Trophoblast cell (in vitro differentiated cells and primary cell): ENCODE data around the gene DAGLB.
"Not testable (repeated sequence)": the region's sequence is repeated elsewhere in the genome, so short reads cannot be mapped to it uniquely, and the experiment has no call there.

Experiments
- DNase-seq, 2 donors: peaks; one replicate each; pipeline ENCODE4 v3.0.0-alpha.2; 2016
- H2AFZ ChIP-seq: 2 replicates; pipeline ENCODE4 v1.6.1; 2013; ENCODE audit warnings: low read length, moderate library complexity, mild to moderate bottlenecking; ENCODE audit not compliant: insufficient read depth, poor library complexity
- H2AK5ac ChIP-seq: 2 replicates; pipeline ENCODE4 v1.6.1; 2013; ENCODE audit warnings: mild to moderate bottlenecking, low read length
- H2BK120ac ChIP-seq: 2 replicates; pipeline ENCODE4 v1.6.1; 2013; ENCODE audit warnings: low read length, mild to moderate bottlenecking, moderate library complexity; ENCODE audit not compliant: insufficient read depth, poor library complexity
- H2BK12ac ChIP-seq: 2 replicates; pipeline ENCODE4 v1.6.1; 2013; ENCODE audit warnings: mild to moderate bottlenecking, low read length, moderate library complexity
- H2BK5ac ChIP-seq: 2 replicates; pipeline ENCODE4 v1.6.1; 2013; ENCODE audit warnings: low read length, low read depth, moderate library complexity, mild to moderate bottlenecking; ENCODE audit not compliant: poor library complexity
- H3K14ac ChIP-seq: 2 replicates; pipeline ENCODE4 v1.6.1; 2013; ENCODE audit warnings: mild to moderate bottlenecking, low read length
- H3K18ac ChIP-seq: 2 replicates; pipeline ENCODE4 v1.6.1; 2013; ENCODE audit warnings: mild to moderate bottlenecking, low read length
- H3K23ac ChIP-seq: 2 replicates; pipeline ENCODE4 v1.6.1; 2013; ENCODE audit warnings: low read length
- H3K27ac ChIP-seq: 2 replicates; pipeline ENCODE4 v1.5.1; 2013; ENCODE audit warnings: low read depth, mild to moderate bottlenecking, inconsistent platforms, low read length, moderate library complexity
- H3K27me3 ChIP-seq: 2 replicates; pipeline ENCODE4 v1.6.1; 2013; ENCODE audit warnings: inconsistent platforms, mild to moderate bottlenecking, low read length, moderate library complexity; ENCODE audit not compliant: insufficient read depth
- H3K36me3 ChIP-seq, 2 experiments: 1 replicate in 1 of 2; 2 replicates in 1 of 2; pipeline ENCODE4 v1.6.1; 2013; ENCODE audit warnings: low read length in 2 of 2, mild to moderate bottlenecking in 2 of 2, moderate library complexity in 1 of 2; ENCODE audit not compliant: insufficient read depth in 2 of 2, control insufficient read depth in 1 of 2
- H3K4ac ChIP-seq: 2 replicates; pipeline ENCODE4 v1.6.1; 2013; ENCODE audit warnings: low read depth, mild to moderate bottlenecking, low read length, moderate library complexity
- H3K4me1 ChIP-seq, 2 experiments: 1 replicate in 1 of 2; 2 replicates in 1 of 2; pipeline ENCODE4 v1.6.1; 2013; ENCODE audit warnings: low read length in 2 of 2, mild to moderate bottlenecking in 2 of 2, moderate library complexity in 1 of 2; ENCODE audit not compliant: insufficient read depth in 2 of 2, control insufficient read depth in 1 of 2
- H3K4me2 ChIP-seq: 2 replicates; pipeline ENCODE4 v1.6.1; 2013; ENCODE audit warnings: inconsistent platforms, mild to moderate bottlenecking, low read length, moderate library complexity
- H3K4me3 ChIP-seq: 2 replicates; pipeline ENCODE4 v1.5.1; 2013; ENCODE audit warnings: mild to moderate bottlenecking, low read depth, low read length, inconsistent platforms
- H3K79me1 ChIP-seq: one replicate; pipeline ENCODE4 v1.6.1; 2013; ENCODE audit warnings: low read length
- H3K79me2 ChIP-seq: 2 replicates; pipeline ENCODE4 v1.6.1; 2013; ENCODE audit warnings: low read length, mild to moderate bottlenecking; ENCODE audit not compliant: control insufficient read depth, insufficient read depth, poor library complexity
- H3K9ac ChIP-seq: 2 replicates; pipeline ENCODE4 v1.6.1; 2013; ENCODE audit warnings: mild to moderate bottlenecking, low read length
- H3K9me3 ChIP-seq: 2 replicates; pipeline ENCODE4 v1.6.1; 2013; ENCODE audit warnings: low read depth, mild to moderate bottlenecking, control low read depth, inconsistent platforms, low read length; ENCODE audit not compliant: insufficient read depth
- H4K12ac ChIP-seq: 2 replicates; pipeline ENCODE4 v1.6.1; 2013; ENCODE audit warnings: low read depth, mild to moderate bottlenecking, low read length, moderate library complexity
- H4K8ac ChIP-seq: 2 replicates; pipeline ENCODE4 v1.6.1; 2013; ENCODE audit warnings: low read depth, mild to moderate bottlenecking, low read length, moderate library complexity
- H4K91ac ChIP-seq: one replicate; pipeline ENCODE4 v1.6.1; 2013; ENCODE audit warnings: low read depth, mild to moderate bottlenecking, low read length, moderate library complexity
- WGBS: extraction: QIAGEN DNeasy Blood & Tissue Kit; methylation state at CpG from one replicate; pipeline ENCODE4 v1.1.7; 2013; ENCODE audit warnings: missing lambda C conversion rate; ENCODE audit not compliant: insufficient read length, insufficient coverage; ENCODE audit errors: extremely low coverage; 5-methylcytosine and 5-hydroxymethylcytosine counted together

Gene DAGLB

DNA sequence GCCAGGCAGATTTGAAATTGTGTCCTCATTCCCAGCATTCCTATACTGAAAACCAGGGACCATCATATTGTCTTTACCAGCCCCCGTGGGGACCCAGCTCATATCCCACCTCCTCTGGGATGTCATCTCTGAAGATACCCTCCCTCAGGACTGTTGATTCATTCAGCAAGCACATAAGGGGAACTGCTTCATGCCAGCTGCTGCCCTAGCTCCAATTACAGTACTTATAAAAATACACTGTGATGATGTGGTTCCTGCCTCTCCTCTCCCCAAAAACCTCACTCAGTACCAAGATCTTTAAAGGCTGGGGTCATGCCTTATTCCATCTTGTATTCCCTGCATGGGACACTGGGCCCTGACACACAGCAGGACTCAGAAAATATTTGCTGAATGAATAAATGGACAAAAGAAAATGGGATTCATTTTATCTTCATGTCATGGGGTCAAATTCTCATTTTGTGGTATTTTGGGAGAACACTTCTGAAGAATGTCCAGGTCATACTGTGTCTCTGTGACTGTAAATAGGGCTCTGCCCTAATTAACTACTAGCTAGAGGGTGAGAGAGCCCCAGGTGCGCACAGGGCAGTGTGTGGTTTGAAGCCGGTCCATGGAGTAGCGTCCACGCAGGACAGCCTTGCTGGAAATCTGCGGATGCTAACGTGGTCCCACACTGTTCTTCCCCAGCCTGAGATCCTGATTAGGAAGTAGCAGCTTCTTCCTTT lies 29.0 kb upstream of the DAGLB start:
- H4K91ac ChIP-seq: no peak overlapping the region
- no peak for DNase-seq
- H2BK5ac ChIP-seq: no peak overlapping the region
- no peak overlapping the region for H2AFZ ChIP-seq
- no peak overlapping the region for H3K4me2 ChIP-seq
- H2BK12ac ChIP-seq: no peak overlapping the region
- peaks cover 23% of the 10 kb centered on the region for H3K79me2 ChIP-seq
- H3K4me3 ChIP-seq: no peak overlapping the region
- no peak overlapping the region for H2AK5ac ChIP-seq
- no peak overlapping the region for H4K12ac ChIP-seq
- H3K9me3 ChIP-seq: no peaks in the 10 kb centered on the region
- H3K23ac ChIP-seq: no peak overlapping the region
- WGBS: no CpG with 5 or more reads among the region's 7 CpGs
- no peak overlapping the region for H3K14ac ChIP-seq
- H3K27ac ChIP-seq: no peak overlapping the region
- H4K8ac ChIP-seq: no peak overlapping the region
- H3K36me3 ChIP-seq: peaks cover 28 to 47% of the 10 kb centered on the region in 2 experiments
- H3K79me1 ChIP-seq: no peaks in the 10 kb centered on the region
- no peaks in the 10 kb centered on the region for H3K27me3 ChIP-seq
- H2BK120ac ChIP-seq: no peak overlapping the region
- peak overlapping the region; percentile 77 for H3K4ac ChIP-seq
- H3K9ac ChIP-seq: no peak overlapping the region
- H3K18ac ChIP-seq: no peak overlapping the region
- peaks cover 3 to 4% of the 10 kb centered on the region in 2 experiments for H3K4me1 ChIP-seq

DNA sequence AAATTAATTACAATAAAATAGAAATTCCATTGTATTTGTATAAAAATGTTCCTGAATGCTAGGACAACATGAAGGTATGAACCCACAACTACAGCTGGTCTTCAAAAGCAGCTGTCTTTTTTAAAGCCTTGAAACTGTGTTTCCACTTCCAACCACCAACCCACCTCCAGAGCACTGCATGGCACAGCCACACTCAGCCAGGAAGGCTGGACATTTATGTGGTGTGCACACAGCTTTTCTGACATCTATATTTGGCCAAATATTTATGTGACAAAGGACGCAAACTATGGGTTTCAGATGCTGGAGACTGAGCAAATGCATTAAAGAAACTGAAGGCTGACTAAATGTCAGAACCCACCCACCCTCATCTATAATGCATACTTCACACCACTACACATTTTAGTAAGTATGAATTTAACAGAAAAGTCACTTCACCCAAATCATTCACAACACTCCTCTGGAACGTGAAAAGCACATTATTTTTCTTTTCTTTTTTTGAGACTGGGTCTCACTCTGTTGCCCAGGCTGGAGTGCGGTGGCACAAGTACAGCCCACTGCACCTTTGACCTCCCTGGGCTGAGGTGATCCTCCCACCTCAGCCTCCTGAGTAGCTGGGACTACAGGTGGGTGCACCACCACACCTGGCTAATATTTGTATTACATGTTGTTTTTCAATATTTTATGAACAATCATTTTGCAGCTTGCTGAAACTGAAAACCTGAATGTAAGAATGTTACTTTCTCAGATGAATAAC lies 27.9 kb upstream of the DAGLB start:
- H2AK5ac ChIP-seq: no peak overlapping the region
- peaks cover 24 to 50% of the 10 kb centered on the region in 2 experiments for H3K36me3 ChIP-seq
- H4K12ac ChIP-seq: no peak overlapping the region
- H2BK12ac ChIP-seq: no peak overlapping the region
- no CpG with 5 or more reads among the region's 3 CpGs for WGBS
- DNase-seq: no peak
- H3K79me1 ChIP-seq: no peaks in the 10 kb centered on the region
- H3K9me3 ChIP-seq: no peaks in the 10 kb centered on the region
- H3K27ac ChIP-seq: no peak overlapping the region
- no peak overlapping the region for H4K8ac ChIP-seq
- H2BK5ac ChIP-seq: no peak overlapping the region
- H3K23ac ChIP-seq: no peak overlapping the region
- peaks cover 23% of the 10 kb centered on the region for H3K79me2 ChIP-seq
- no peak overlapping the region for H2AFZ ChIP-seq
- H3K9ac ChIP-seq: no peak overlapping the region
- H3K4me3 ChIP-seq: no peak overlapping the region
- peaks cover 3 to 4% of the 10 kb centered on the region in 2 experiments for H3K4me1 ChIP-seq
- H3K4ac ChIP-seq: peak overlapping the region; percentile 81
- no peak overlapping the region for H3K4me2 ChIP-seq
- no peak overlapping the region for H4K91ac ChIP-seq
- no peaks in the 10 kb centered on the region for H3K27me3 ChIP-seq
- no peak overlapping the region for H3K18ac ChIP-seq
- no peak overlapping the region for H3K14ac ChIP-seq
- no peak overlapping the region for H2BK120ac ChIP-seq

GRCh38 chr7:6465862-6466261 lies 18.1 kb upstream of the DAGLB start:
- no peaks in the 10 kb centered on the region for H3K27me3 ChIP-seq
- no peak overlapping the region for H3K9ac ChIP-seq
- H4K8ac ChIP-seq: no peak overlapping the region
- no peak overlapping the region for H3K23ac ChIP-seq
- no peak overlapping the region for H4K12ac ChIP-seq
- H3K4me3 ChIP-seq: no peak overlapping the region
- H2AK5ac ChIP-seq: no peak overlapping the region
- no peaks in the 10 kb centered on the region for H3K79me1 ChIP-seq
- no peak for DNase-seq
- H3K4me1 ChIP-seq: no peaks in the 10 kb centered on the region
- H3K27ac ChIP-seq: no peak overlapping the region
- H3K79me2 ChIP-seq: no peaks in the 10 kb centered on the region
- no peak overlapping the region for H2BK12ac ChIP-seq
- no peak overlapping the region for H2BK5ac ChIP-seq
- H2BK120ac ChIP-seq: no peak overlapping the region
- H3K4me2 ChIP-seq: no peak overlapping the region
- peaks cover 5% of the 10 kb centered on the region for H3K9me3 ChIP-seq
- no peak overlapping the region for H2AFZ ChIP-seq
- no CpG with 5 or more reads among the region's 8 CpGs for WGBS
- peaks cover 59 to 71% of the 10 kb centered on the region in 2 experiments for H3K36me3 ChIP-seq
- H4K91ac ChIP-seq: no peak overlapping the region
- H3K14ac ChIP-seq: no peak overlapping the region
- H3K4ac ChIP-seq: no peak overlapping the region
- no peak overlapping the region for H3K18ac ChIP-seq

GRCh38 chr7:6463609-6464008 lies 15.9 kb upstream of the DAGLB start:
- WGBS: no CpG with 5 or more reads among the region's 5 CpGs
- H3K4ac ChIP-seq, H3K23ac ChIP-seq, H2BK12ac ChIP-seq, H3K27ac ChIP-seq, H3K4me2 ChIP-seq, H3K9me3 ChIP-seq, H2BK5ac ChIP-seq, H3K14ac ChIP-seq, H3K4me3 ChIP-seq, H2AFZ ChIP-seq, H3K79me1 ChIP-seq, H2AK5ac ChIP-seq, H3K18ac ChIP-seq, DNase-seq, H4K91ac ChIP-seq, H3K9ac ChIP-seq, H3K27me3 ChIP-seq, H3K79me2 ChIP-seq, H2BK120ac ChIP-seq, H4K12ac ChIP-seq, H3K4me1 ChIP-seq, H4K8ac ChIP-seq: not testable (repeated sequence)
- peaks cover 50 to 63% of the 10 kb centered on the region in 2 experiments for H3K36me3 ChIP-seq
